HCT116 (cell line): ENCODE data around the gene ASPN. TPM values are rescaled to one million over a fixed set of nuclear protein-coding genes. Genes with fewer than 3 reads are reported as not detected.
"Not testable (repeated sequence)": the region's sequence is repeated elsewhere in the genome, so short reads cannot be mapped to it uniquely, and the experiment has no call there.

Experiments used
- ATAC-seq: fragments of 200-7000 bp; cut with Tn5 transposase; 2 replicates; pipeline ENCODE4 v1.9.1; 2020; ENCODE audit warnings: mild to moderate bottlenecking, moderate library complexity
- BruUV-seq: library from RNA; stranded (reverse); fragments of 400-500 nt; replicated peaks from 2 replicates; lab custom pipeline; 2021; lab: Mats Ljungman, UMichigan
- CTCF ChIA-PET: fragments of 300-600 bp; sonication (Branson Sonifier 250); formaldehyde crosslinking; loops from one replicate; lab custom pipeline; 2021; ENCODE audit warnings: antibody characterized with exemption; lab: Charles Lee
- POLR2A ChIA-PET: fragments of 300-600, 350-600 bp; sonication (Branson Sonifier 250); formaldehyde crosslinking; loops from one replicate; lab custom pipeline; 2021; ENCODE audit warnings: antibody characterized with exemption; lab: Charles Lee
- RAD21 ChIA-PET, 2 experiments: fragments of 300-600 bp; sonication (Branson Sonifier 250); formaldehyde crosslinking; loops; one replicate each; lab custom pipeline; 2023; ENCODE audit warnings: low total read pairs in 2 of 2; ENCODE audit not compliant: uncharacterized antibody in 2 of 2, unreplicated experiment in 2 of 2, low non-redundant PET in 1 of 2; lab: Charles Lee
- DNase-seq: peaks from one replicate; pipeline ENCODE4 v3.0.0-alpha.2; 2010; ENCODE audit warnings: low read depth, low spot score
- H2AFZ ChIP-seq: fragments of 200-600 bp; shearing (Covaris generic), sonication (generic); 2 replicates; pipeline ENCODE4 v1.6.1; 2017; ENCODE audit warnings: low read depth, mixed run types, mixed read lengths, antibody characterized with exemption, low read length; ENCODE audit not compliant: poor library complexity, severe bottlenecking
- H3K27ac ChIP-seq: 2 replicates; pipeline ENCODE4 v1.5.1; 2012; ENCODE audit warnings: low read depth, low read length
- H3K27me3 ChIP-seq: fragments of 200-600 bp; sonication (generic); 2 replicates; pipeline ENCODE4 v1.6.1; 2016; ENCODE audit warnings: mixed run types, low read length, mixed read lengths; ENCODE audit not compliant: insufficient read depth
- H3K36me3 ChIP-seq, 2 experiments: fragments of 200-500 bp in 1 of 2; fragments of 200-600 bp in 1 of 2; sonication (Bioruptor generic) in 1 of 2; sonication (generic) in 1 of 2; 2 replicates each; pipeline versions ENCODE4 v1.5.1 to v1.6.1; 2014 to 2016; ENCODE audit warnings: low read length in 2 of 2, inconsistent platforms in 1 of 2, mixed read lengths in 1 of 2, mixed run types in 1 of 2; ENCODE audit not compliant: insufficient read depth in 2 of 2, control insufficient read depth in 1 of 2
- H3K4me1 ChIP-seq, 2 experiments: fragments of 200-600 bp in 1 of 2; sonication (generic) in 1 of 2; 2 replicates each; pipeline versions ENCODE4 v1.5.1 to v1.6.1; 2012 to 2017; ENCODE audit warnings: low read length in 2 of 2, inconsistent platforms in 1 of 2, mild to moderate bottlenecking in 1 of 2, mixed read lengths in 1 of 2, mixed run types in 1 of 2, moderate library complexity in 1 of 2; ENCODE audit not compliant: insufficient read depth in 2 of 2, control insufficient read depth in 1 of 2
- H3K4me2 ChIP-seq: fragments of 200-600 bp; sonication (generic); 2 replicates; pipeline ENCODE4 v1.6.1; 2017; ENCODE audit warnings: mixed run types, low read length, mixed read lengths
- H3K4me3 ChIP-seq, 2 experiments: fragments of 200-600 bp in 1 of 2; sonication (generic) in 1 of 2; replicated peaks in 1 of 2; 2 replicates each; pipeline ENCODE4 v1.5.1; 2011 to 2016; ENCODE audit warnings: low read length in 2 of 2, control low read depth in 1 of 2, low read depth in 1 of 2, mild to moderate bottlenecking in 1 of 2, mixed read lengths in 1 of 2, mixed run types in 1 of 2
- H3K79me2 ChIP-seq: fragments of 200-600 bp; sonication (generic); 2 replicates; pipeline ENCODE4 v1.6.1; 2017; ENCODE audit warnings: mild to moderate bottlenecking, mixed run types, low read length, moderate library complexity, mixed read lengths; ENCODE audit not compliant: insufficient read depth
- H3K9ac ChIP-seq: fragments of 200-600 bp; sonication (generic); 2 replicates; pipeline ENCODE4 v1.6.1; 2016; ENCODE audit warnings: low read length, mixed read lengths
- H3K9me2 ChIP-seq: fragments of 200-600 bp; sonication (generic), shearing (Covaris generic); 2 replicates; pipeline ENCODE4 v1.6.1; 2017; ENCODE audit warnings: mixed run types, mild to moderate bottlenecking, moderate library complexity; ENCODE audit not compliant: insufficient read depth
- H3K9me3 ChIP-seq, 2 experiments: fragments of 200-500 bp in 1 of 2; fragments of 200-600 bp in 1 of 2; sonication (Bioruptor generic) in 1 of 2; sonication (generic) in 1 of 2; 2 replicates each; pipeline ENCODE4 v1.6.1; 2014 to 2017; ENCODE audit warnings: low read length in 2 of 2, mixed read lengths in 2 of 2, inconsistent platforms in 1 of 2, low read depth in 1 of 2, mild to moderate bottlenecking in 1 of 2, mixed run types in 1 of 2, moderate library complexity in 1 of 2; ENCODE audit not compliant: control insufficient read depth in 1 of 2, insufficient read depth in 1 of 2
- H4K20me1 ChIP-seq: fragments of 200-600 bp; sonication (generic), shearing (Covaris generic); 2 replicates; pipeline ENCODE4 v1.6.1; 2017; ENCODE audit warnings: mixed run types, mild to moderate bottlenecking, moderate library complexity; ENCODE audit not compliant: insufficient read depth
- CEBPB ChIP-seq: IDR thresholded peaks from 2 replicates; pipeline ENCODE4 v1.6.1; 2012; ENCODE audit warnings: low read depth
- EGR1 ChIP-seq: IDR thresholded peaks from 2 replicates; pipeline ENCODE4 v1.6.1; 2012; ENCODE audit warnings: low read depth
- EZH2 ChIP-seq: fragments of 200-600 bp; sonication (generic); IDR thresholded peaks from 2 replicates; pipeline ENCODE4 v1.6.1; 2017; ENCODE audit warnings: antibody characterized with exemption, mixed run types
- EZH2phosphoT487 ChIP-seq: fragments of 200-600 bp; IDR thresholded peaks from 2 replicates; pipeline ENCODE4 v1.6.1; 2018; ENCODE audit warnings: antibody characterized with exemption, borderline replicate concordance
- JUND ChIP-seq: IDR thresholded peaks from 2 replicates; pipeline ENCODE4 v1.6.1; 2012
- SIN3A ChIP-seq: IDR thresholded peaks from 2 replicates; pipeline ENCODE4 v1.6.1; 2012; ENCODE audit warnings: low read depth
- intact Hi-C: fragments of 100-400 bp; cut with micrococcal nuclease; formaldehyde crosslinking; loops from 2 replicates; pipeline ENCODE4 v1.10.0; 2022
- total RNA-seq: library from RNA; stranded (reverse); gene quantifications from one replicate; pipeline ENCODE4 v1.2.1, GENCODE V29; 2021; ENCODE audit not compliant: unreplicated experiment
- TF ChIP-seq, protein P1 (sequence below), 3 experiments: fragments of 200-600 bp in 1 of 3; sonication (generic) in 1 of 3; IDR thresholded peaks in 2 of 3; conservative IDR thresholded peaks in 1 of 3; 2 replicates each; pipeline ENCODE4 v1.5.1; 2012 to 2017; ENCODE audit warnings: low read depth in 2 of 3, low read length in 2 of 3, antibody characterized with exemption in 1 of 3, borderline replicate concordance in 1 of 3, control low read depth in 1 of 3, mild to moderate bottlenecking in 1 of 3, mixed read lengths in 1 of 3, mixed run types in 1 of 3, moderate library complexity in 1 of 3; ENCODE audit not compliant: insufficient read depth in 1 of 3

Gene ASPN
- total RNA-seq, 1 experiment from 2014 or later = not detected

DNA sequence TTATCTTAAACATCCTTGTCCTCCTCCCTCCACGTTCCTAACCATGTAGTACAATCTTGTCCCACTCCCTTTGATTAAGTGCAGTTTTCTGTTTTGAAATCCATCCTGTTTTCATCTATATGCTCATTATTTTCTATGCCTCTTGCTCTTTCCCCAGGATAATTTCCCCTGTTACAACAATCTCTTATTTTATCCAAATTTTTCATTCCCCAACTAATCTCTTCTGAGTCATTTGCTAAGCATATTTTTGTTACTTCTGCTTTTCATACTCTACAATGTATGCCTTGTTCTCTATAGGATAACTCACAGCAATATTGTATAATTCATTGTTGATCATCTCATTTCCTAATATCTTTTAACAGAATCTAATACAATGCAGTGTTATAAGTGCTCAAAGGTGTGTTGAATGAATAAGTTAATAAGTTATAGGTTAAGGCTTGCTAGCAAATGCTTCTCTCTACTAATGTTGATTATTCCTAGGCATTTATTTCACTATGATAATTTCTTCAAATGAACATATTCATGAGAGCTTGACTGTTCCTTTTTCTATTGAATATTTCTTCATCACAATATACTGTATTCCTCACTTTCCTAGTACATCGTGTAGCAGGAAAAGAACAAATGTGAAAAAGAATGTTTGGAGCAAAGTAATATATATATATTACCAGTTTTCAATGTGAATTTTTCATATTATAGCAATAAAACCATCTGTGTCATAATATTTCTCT lies 59.5 kb downstream of the ASPN start:
- no peak overlapping the region for H3K9ac ChIP-seq
- H3K9me3 ChIP-seq = no peaks in the 10 kb centered on the region
- no peaks in the 10 kb centered on the region for H3K27me3 ChIP-seq
- H3K4me1 ChIP-seq = no peaks in the 10 kb centered on the region
- TF ChIP-seq, protein P1, sequence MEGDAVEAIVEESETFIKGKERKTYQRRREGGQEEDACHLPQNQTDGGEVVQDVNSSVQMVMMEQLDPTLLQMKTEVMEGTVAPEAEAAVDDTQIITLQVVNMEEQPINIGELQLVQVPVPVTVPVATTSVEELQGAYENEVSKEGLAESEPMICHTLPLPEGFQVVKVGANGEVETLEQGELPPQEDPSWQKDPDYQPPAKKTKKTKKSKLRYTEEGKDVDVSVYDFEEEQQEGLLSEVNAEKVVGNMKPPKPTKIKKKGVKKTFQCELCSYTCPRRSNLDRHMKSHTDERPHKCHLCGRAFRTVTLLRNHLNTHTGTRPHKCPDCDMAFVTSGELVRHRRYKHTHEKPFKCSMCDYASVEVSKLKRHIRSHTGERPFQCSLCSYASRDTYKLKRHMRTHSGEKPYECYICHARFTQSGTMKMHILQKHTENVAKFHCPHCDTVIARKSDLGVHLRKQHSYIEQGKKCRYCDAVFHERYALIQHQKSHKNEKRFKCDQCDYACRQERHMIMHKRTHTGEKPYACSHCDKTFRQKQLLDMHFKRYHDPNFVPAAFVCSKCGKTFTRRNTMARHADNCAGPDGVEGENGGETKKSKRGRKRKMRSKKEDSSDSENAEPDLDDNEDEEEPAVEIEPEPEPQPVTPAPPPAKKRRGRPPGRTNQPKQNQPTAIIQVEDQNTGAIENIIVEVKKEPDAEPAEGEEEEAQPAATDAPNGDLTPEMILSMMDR (IDR thresholded peaks at IDR 0.05 in 2 of 3, conservative IDR thresholded peaks at IDR 0.05 in 1 of 3; ENCODE audit: borderline replicate concordance in 1 of 3, insufficient read depth in 1 of 3, low read depth in 2 of 3, low read length in 2 of 3) = no peak
- no peak for TF ChIP-seq CEBPB
- ATAC-seq = no peak
- no peaks in the 10 kb centered on the region for H4K20me1 ChIP-seq
- no TSS peak for BruUV-seq
- no peak overlapping the region for H3K4me3 ChIP-seq
- RAD21 ChIA-PET = no interaction called here
- intact Hi-C loops = no loop called here
- CTCF ChIA-PET = no interaction called here
- no peaks in the 10 kb centered on the region for H3K79me2 ChIP-seq
- H3K36me3 ChIP-seq = no peaks in the 10 kb centered on the region
- H3K27ac ChIP-seq = no peak overlapping the region
- POLR2A ChIA-PET = no interaction called here
- H3K4me2 ChIP-seq = no peak overlapping the region
- no peak overlapping the region for H2AFZ ChIP-seq
- DNase-seq = no peak
- no peaks in the 10 kb centered on the region for H3K9me2 ChIP-seq

DNA sequence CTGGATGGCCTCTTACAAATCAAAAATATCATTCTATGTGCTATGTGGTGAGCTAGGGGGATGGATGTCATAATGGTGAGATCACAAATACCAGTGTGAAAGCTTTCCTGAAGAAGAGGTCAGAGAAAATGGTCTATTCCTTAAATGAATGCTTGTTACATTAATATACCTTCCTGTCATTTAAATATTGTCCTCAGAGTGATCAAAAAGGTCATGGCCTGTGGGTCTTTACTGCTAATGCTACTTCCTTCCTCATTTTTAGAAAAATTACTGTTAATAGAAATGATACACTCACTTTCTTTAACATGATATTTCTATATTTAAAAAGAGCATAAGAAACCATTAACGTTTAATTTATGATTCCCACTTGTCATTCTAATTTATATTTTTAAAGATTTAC lies 67.7 kb downstream of the ASPN start:
- no peak for ATAC-seq
- no peak overlapping the region for H2AFZ ChIP-seq
- ChIA-PET RAD21 (no interaction called here), POLR2A (no interaction called here), CTCF (no interaction called here)
- no peaks in the 10 kb centered on the region for H3K36me3 ChIP-seq
- no peaks in the 10 kb centered on the region for H3K79me2 ChIP-seq
- no peak overlapping the region for H3K27ac ChIP-seq
- no peaks in the 10 kb centered on the region for H3K9me2 ChIP-seq
- H3K27me3 ChIP-seq = no peaks in the 10 kb centered on the region
- H3K4me3 ChIP-seq = no peak overlapping the region
- H4K20me1 ChIP-seq = no peaks in the 10 kb centered on the region
- H3K9me3 ChIP-seq = no peaks in the 10 kb centered on the region
- no peak overlapping the region for H3K9ac ChIP-seq
- no peak for DNase-seq
- no peak overlapping the region for H3K4me2 ChIP-seq
- no peaks in the 10 kb centered on the region for H3K4me1 ChIP-seq
- intact Hi-C loops = no loop called here
- BruUV-seq = no TSS peak
- TF ChIP-seq EZH2phosphoT487 (no peak), SIN3A (no peak), EGR1 (no peak), EZH2 (no peak), JUND (no peak)
- TF ChIP-seq, all 23 proteins: peak for 0

DNA sequence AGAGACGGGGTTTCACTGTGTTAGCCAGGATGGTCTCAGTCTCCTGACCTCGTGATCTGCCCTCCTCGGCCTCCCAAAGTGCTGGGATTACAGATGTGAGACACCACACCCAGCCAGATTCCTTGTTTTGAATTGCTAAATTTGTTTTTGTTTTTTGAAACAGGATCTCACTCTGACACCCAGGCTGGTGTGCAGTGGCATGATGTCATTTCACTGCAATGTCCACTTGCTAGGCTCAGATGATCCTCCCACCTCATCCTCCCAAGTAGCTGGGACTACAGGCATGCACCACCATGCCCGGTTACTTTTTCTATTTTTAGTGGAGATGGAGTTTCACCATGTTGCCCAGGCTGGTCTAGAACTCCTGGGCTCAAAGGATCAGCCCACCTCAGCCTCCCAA lies 71.1 kb downstream of the ASPN start:
- intact Hi-C loops, H3K27ac ChIP-seq, BruUV-seq, H4K20me1 ChIP-seq, CTCF ChIA-PET, DNase-seq, H3K9me3 ChIP-seq, H3K4me3 ChIP-seq, RAD21 ChIA-PET, H3K9me2 ChIP-seq, H2AFZ ChIP-seq, H3K27me3 ChIP-seq, ATAC-seq, H3K79me2 ChIP-seq, H3K36me3 ChIP-seq, POLR2A ChIA-PET, H3K9ac ChIP-seq, H3K4me2 ChIP-seq, H3K4me1 ChIP-seq: not testable (repeated sequence)
